Prostate gland (tissue), 2 donors: ENCODE data around the gene FAM50B. TPM values are rescaled to one million over a fixed set of nuclear protein-coding genes. Genes with fewer than 3 reads are reported as not detected.
A peak's percentile ranks its signal among the peaks of the same experiment; 100 is the strongest.

Experiments used
- DNase-seq: peaks from one replicate; pipeline ENCODE4 v3.0.0-alpha.2; 2019; ENCODE audit warnings: low spot score
- H3K27ac ChIP-seq, 2 donors: fragments of 200-600 bp; sonication (generic); 2 replicates each; pipeline ENCODE4 v1.5.1; 2017 to 2019
- H3K27me3 ChIP-seq: fragments of 200-600 bp; sonication (generic); replicated peaks from 2 replicates; pipeline ENCODE4 v1.5.1; 2019; ENCODE audit not compliant: insufficient read depth
- H3K36me3 ChIP-seq, 2 donors: fragments of 200-600 bp; sonication (generic); 1 replicate in 1 of 2; 2 replicates in 1 of 2; pipeline versions ENCODE4 v1.5.1 to v1.8.1; 2017 to 2019
- H3K4me1 ChIP-seq: fragments of 200-600 bp; sonication (generic); replicated peaks from 2 replicates; pipeline ENCODE4 v1.5.1; 2019
- H3K4me3 ChIP-seq, 2 donors: fragments of 200-600 bp; sonication (generic); 2 replicates each; pipeline ENCODE4 v1.5.1; 2017 to 2019
- H3K9me3 ChIP-seq: fragments of 200-600 bp; sonication (generic); 2 replicates; pipeline ENCODE4 v1.5.1; 2017
- CTCF ChIP-seq, 4 experiments: fragments of 200-600 bp in 2 of 4; fragments of 450-650 bp in 2 of 4; sonication (generic) in 2 of 4; IDR thresholded peaks; 1 replicate in 3 of 4; 2 replicates in 1 of 4; pipeline ENCODE4 v1.5.1; 2016 to 2019; ENCODE audit warnings: antibody characterized with exemption in 4 of 4, mild to moderate bottlenecking in 2 of 4, moderate library complexity in 2 of 4
- POLR2A ChIP-seq: fragments of 450-650 bp; IDR thresholded peaks from one replicate; pipeline ENCODE4 v1.6.1; 2016; ENCODE audit warnings: antibody characterized with exemption, mild to moderate bottlenecking
- POLR2AphosphoS5 ChIP-seq: sonication (generic); formaldehyde crosslinking; IDR thresholded peaks from one replicate; pipeline ENCODE4 v1.6.1; 2017; ENCODE audit warnings: antibody characterized with exemption
- WGBS: methylation state at CpG from one replicate; pipeline ENCODE4 v1.1.5; 2018; 5-methylcytosine and 5-hydroxymethylcytosine counted together
- intact Hi-C: fragments of 100-400 bp; cut with DNase I; formaldehyde crosslinking; loops from one replicate; pipeline ENCODE4 v1.14.2; 2022
- total RNA-seq, 2 donors: library from RNA; depleted of rRNA; stranded (reverse); fragments of >200 nt; gene quantifications; one replicate each; pipeline ENCODE4 v1.1.0, GENCODE V29; 2016

FAM50B gene
- total RNA-seq, 2 donors from 2014 or later, result 14.2 to 36.4 TPM

- H3K4me1 ChIP-seq, result no peaks in the 10 kb centered on the region
- H3K4me3 ChIP-seq, result no peak overlapping the region
- no peak for DNase-seq
- intact Hi-C loops, result no loop called here
- WGBS, result 67% methylated on average over 7 of the region's 7 CpGs
- no peaks in the 10 kb centered on the region for H3K36me3 ChIP-seq
- H3K9me3 ChIP-seq, result no peaks in the 10 kb centered on the region
- no peaks in the 10 kb centered on the region for H3K27me3 ChIP-seq
- H3K27ac ChIP-seq, result no peak overlapping the region
- TF ChIP-seq CTCF (IDR thresholded peaks at IDR 0.05) (no peak), POLR2AphosphoS5 (peak; percentile 16)
Measured at GRCh38 chr6:3808759-3809514, 40.2 kb upstream of the FAM50B start.

GRCh38 chr6:3809515-3809891, 39.7 kb upstream of the FAM50B start:
- TF ChIP-seq POLR2A (no peak), CTCF (IDR thresholded peaks at IDR 0.05) (no peak), POLR2AphosphoS5 (no peak)
- H3K4me1 ChIP-seq, result no peaks in the 10 kb centered on the region
- H3K36me3 ChIP-seq, result no peaks in the 10 kb centered on the region
- H3K9me3 ChIP-seq, result no peaks in the 10 kb centered on the region
- WGBS, result 100% methylated on average over 1 of the region's 1 CpG
- H3K27ac ChIP-seq, result no peak overlapping the region
- no peak for DNase-seq
- H3K4me3 ChIP-seq, result no peak overlapping the region
- intact Hi-C loops, result no loop called here
- no peaks in the 10 kb centered on the region for H3K27me3 ChIP-seq

- TF ChIP-seq POLR2AphosphoS5 (no peak), CTCF (IDR thresholded peaks at IDR 0.05) (no peak), POLR2A (no peak)
- Histone ChIP-seq H3K27me3 (no peaks in the 10 kb centered on the region), H3K36me3 (no peaks in the 10 kb centered on the region), H3K27ac (no peak overlapping the region), H3K4me1 (no peaks in the 10 kb centered on the region), H3K4me3 (no peak overlapping the region), H3K9me3 (no peaks in the 10 kb centered on the region)
- WGBS, result 91% methylated on average over 9 of the region's 9 CpGs
- intact Hi-C loops, result no loop called here
- DNase-seq, result no peak
Measured at GRCh38 chr6:3809982-3810381, 39.2 kb upstream of the FAM50B start.

- Histone ChIP-seq H3K36me3 (no peaks in the 10 kb centered on the region), H3K27ac (no peak overlapping the region), H3K9me3 (no peaks in the 10 kb centered on the region), H3K27me3 (no peaks in the 10 kb centered on the region), H3K4me1 (no peaks in the 10 kb centered on the region), H3K4me3 (no peak overlapping the region)
- WGBS, result 58% methylated on average over 2 of the region's 2 CpGs
- no peak for TF ChIP-seq POLR2AphosphoS5
- TF ChIP-seq POLR2A, result no peak
- TF ChIP-seq CTCF (IDR thresholded peaks at IDR 0.05), result no peak
- intact Hi-C loops, result no loop called here
- no peak for DNase-seq
Measured at GRCh38 chr6:3811191-3811590, 38.0 kb upstream of the FAM50B start.

GRCh38 chr6:3812596-3812995, 36.6 kb upstream of the FAM50B start:
- Histone ChIP-seq H3K27me3 (no peaks in the 10 kb centered on the region), H3K36me3 (no peaks in the 10 kb centered on the region), H3K9me3 (no peaks in the 10 kb centered on the region), H3K4me3 (no peak overlapping the region), H3K27ac (no peak overlapping the region), H3K4me1 (no peaks in the 10 kb centered on the region)
- DNase-seq, result no peak
- intact Hi-C loops, result no loop called here
- WGBS, result 62% methylated on average over 3 of the region's 3 CpGs
- TF ChIP-seq CTCF (IDR thresholded peaks at IDR 0.05) (no peak), POLR2A (no peak), POLR2AphosphoS5 (no peak)
